Measurements from ENCODE around the gene PPP4R3A. TPM values are rescaled to one million over a fixed set of nuclear protein-coding genes. Genes with fewer than 3 reads are reported as not detected.
A peak's percentile ranks its signal among the peaks of the same experiment; 100 is the strongest.

PPP4R3A gene
- total RNA-seq, 1 donor from 2014 or later, result 68.7 TPM

- no peak for DNase-seq (ENCODE audit: low read depth)
These were observed 3.9 kb downstream of the PPP4R3A start for GRCh38 chr14:91506226-91506625.

- no peak for DNase-seq (ENCODE audit: low read depth)
These were observed 7.1 kb downstream of the PPP4R3A start for GRCh38 chr14:91503000-91503504.

DNA sequence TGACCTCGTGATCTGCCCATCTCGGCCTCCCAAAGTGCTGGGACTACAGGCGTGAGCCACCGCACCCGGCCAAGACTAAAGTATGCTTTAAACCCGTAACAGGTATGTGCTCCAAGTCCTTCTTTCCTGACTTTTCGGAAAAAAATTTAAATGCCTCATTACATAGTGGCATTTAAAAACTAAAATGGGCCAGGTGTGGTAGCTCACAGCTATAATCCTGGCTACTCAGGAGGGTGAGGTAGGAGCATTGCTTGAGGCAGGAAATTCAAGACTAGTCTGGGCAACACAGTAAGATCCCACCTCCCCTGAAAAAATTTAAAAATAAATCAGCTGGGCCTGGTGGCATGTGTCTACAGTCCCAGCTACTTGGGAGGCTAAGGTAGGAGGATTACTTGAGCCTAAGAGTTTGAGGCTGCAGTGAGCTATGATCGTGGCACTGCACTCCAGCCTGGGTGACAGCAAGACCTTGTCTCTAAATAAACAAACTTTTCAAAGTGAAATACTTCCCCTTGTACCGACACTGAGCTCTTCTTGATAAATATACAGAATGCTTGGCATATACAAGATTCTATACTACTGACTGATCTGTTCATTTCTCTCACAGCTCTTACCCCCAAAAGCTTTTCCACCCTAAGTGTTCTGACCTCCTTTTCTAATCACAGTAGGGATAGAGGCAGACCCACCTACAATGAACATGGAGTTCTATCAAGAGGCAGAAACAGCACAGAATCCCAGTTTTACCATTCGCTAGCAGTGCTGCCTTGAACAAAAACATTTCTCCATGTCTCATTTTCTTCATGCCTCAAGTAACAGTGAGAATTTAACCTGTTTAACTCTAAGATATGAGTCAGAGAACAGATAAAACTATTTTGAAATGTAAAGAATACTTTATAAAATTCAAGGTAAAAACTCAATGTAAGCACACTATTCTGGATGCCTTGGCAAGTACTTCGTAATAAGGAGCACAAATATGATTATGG, 7.9 kb downstream of the PPP4R3A start:
- DNase-seq (ENCODE audit: low read depth), result no peak

DNA sequence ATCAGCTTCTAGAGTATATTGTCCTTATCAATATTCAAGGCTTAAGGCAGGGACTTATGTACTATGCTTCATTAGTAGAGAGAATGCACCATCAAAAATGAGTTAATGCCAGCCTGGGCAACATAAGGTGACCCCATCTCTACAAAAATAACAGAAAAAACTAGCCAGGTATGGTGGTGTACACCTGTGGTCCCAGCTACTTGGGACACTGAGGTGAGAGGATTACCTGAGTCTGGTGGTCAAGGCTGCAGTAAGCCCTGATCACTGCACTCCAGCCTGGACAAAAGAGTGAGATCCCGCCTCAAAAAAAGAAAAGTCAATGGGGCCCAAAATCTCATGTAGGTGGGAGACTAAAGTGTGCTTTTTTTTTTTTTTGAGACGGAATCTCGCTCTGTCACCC, 8.8 kb downstream of the PPP4R3A start:
- DNase-seq (ENCODE audit: low read depth), result no peak

- no peak for DNase-seq (ENCODE audit: low read depth)
These were observed 13.3 kb downstream of the PPP4R3A start for GRCh38 chr14:91496790-91497189.

- peak; percentile 14 for DNase-seq (ENCODE audit: low read depth)
These were observed 15.6 kb downstream of the PPP4R3A start for GRCh38 chr14:91494392-91495065.

DNA sequence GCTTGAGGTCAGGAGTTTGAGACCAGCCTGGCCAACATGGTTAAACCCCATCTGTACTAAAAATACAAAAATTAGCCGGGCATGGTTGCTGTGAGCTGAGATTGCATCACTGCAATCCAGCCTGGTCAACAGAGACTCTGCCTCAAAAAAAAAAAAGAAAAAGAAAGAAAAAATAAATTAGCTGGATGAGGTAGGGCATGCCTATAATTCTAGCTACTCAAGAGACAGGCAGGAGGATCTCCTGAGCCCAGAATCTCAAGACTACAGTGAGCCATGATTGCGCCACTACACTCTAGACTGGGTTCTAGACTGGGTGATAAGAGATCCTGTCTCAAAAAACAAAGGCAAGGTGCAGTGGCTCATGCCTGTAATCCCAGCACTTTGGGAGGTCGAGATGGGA, 16.9 kb downstream of the PPP4R3A start:
- DNase-seq (ENCODE audit: low read depth), result no peak

GRCh38 chr14:91484744-91485143, 25.4 kb downstream of the PPP4R3A start:
- no peak for DNase-seq (ENCODE audit: low read depth)

DNA sequence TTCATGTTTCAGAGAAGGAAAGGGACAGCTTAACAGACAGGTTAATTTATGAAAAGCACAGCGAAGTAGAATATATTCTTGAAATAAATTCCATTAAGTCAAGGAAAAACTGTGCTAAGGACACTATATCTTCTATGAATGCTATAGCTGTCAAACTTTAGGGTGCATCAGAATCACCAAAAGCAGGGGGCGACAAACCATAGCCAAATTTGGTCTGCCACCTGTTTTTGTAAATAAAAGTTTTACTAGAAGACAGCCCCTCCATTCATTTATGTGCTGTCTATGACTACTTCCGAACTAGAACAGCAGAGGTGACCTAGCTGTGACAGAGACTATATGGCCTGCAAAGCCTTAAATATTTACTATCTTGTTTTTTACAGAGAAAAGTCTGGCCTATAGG, 25.9 kb downstream of the PPP4R3A start:
- DNase-seq (ENCODE audit: low read depth), result no peak

- no peak for DNase-seq (ENCODE audit: low read depth)
These were observed 27.7 kb downstream of the PPP4R3A start for GRCh38 chr14:91482263-91483013.

DNA sequence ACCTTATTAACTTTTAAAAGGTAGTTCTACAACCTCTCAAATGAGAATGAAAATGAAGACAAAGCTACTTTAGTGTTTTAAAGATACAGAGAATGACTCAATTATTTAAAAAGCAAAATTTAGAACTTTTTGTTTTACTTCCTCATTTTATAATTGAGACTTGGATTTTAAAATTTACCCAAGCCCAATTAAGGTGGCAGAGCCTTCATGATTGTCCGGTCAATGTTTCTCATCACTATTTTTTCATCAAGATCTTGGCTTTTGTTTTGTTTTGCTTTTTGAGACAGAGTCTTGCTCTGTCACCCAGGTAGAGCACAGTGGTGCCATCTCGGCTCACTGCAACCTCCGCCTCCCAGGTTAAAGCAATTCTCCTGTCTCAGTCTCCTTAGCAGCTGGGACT, 32.7 kb downstream of the PPP4R3A start:
- no peak for DNase-seq (ENCODE audit: low read depth)

DNA sequence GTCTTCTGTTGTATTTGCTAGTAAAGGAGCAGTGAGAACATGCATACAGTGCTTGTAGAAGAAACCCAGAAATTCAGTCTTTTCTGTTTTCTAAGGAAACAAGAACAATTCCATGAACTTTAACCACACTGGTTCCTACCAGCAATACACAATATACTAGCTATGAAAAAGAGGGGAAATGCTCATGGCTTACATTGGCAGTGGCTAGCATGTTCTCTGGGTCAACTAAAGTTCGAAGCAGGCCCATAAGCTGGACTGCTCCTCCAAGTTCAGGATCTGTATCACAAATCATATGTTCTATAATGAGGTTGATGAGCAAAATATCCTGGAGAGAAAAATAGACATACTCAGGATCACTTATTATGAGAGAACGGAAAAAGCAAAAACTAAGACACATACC, 37.1 kb downstream of the PPP4R3A start:
- DNase-seq (ENCODE audit: low read depth), result no peak

DNA sequence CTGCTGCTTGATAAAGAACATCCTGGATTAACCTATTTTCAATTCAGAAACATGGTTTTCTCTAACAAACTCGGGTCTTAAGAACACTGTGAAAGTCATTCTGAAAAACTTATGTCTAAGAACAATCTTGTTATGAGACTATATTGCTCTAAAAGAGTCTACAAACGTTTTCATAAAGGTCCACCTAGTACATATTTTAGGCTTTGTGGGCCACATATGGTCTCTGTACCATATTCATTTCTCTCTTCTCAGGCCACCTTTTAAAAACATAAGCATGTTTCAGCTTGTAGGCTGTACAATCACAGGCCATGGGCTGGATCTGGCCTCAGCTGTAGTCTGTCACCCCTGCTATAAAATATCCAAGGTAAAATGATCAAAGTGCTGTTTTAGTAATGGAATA, 39.9 kb downstream of the PPP4R3A start:
- no peak for DNase-seq (ENCODE audit: low read depth)

DNA sequence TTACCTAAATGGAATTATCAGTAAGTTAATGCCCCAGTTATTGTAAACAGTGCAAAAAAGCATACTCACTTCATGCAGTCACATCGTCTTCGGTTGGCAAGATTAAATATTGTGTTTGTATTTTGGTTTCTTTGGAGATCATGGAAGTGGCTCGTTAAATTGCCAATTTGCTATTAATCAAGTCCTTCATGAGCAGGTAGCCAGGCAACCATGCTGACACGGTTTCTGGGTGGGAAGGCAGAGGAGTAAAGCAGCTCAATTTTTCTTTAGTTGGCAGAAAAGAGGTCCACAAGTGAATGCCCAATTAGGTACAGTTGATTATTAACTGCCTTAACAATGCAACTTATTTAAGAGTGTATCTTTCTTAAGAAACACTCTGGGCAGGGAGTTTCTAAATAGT, 43.9 kb downstream of the PPP4R3A start:
- DNase-seq (ENCODE audit: low read depth), result no peak

GRCh38 chr14:91464615-91465205, 45.4 kb downstream of the PPP4R3A start:
- DNase-seq (ENCODE audit: low read depth), result no peak

GRCh38 chr14:91458612-91459011, 51.5 kb downstream of the PPP4R3A start:
- DNase-seq (ENCODE audit: low read depth), result no peak

GRCh38 chr14:91456283-91456682, 53.8 kb downstream of the PPP4R3A start:
- no peak for DNase-seq (ENCODE audit: low read depth)

DNA sequence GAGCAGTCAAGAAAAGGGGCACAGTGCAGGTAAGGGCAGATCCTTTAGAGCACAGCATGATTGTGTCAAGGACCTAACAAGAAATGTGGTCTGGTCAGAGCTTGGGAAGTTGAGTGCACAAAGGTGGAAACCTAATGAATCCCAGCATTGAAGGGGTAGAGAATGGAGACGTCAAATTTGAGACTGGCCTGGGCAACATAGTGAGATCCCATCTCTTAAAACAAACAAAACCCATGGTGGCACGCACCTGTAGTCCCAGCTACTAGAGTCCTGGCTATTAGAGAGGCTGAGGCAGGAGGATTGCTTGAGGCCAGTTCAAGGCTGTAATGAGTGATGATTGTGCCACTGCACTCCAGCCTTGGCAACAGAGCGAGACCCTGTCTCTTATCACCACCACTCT, 55.5 kb downstream of the PPP4R3A start:
- no peak for DNase-seq (ENCODE audit: low read depth)

- no peak for DNase-seq (ENCODE audit: low read depth)
These were observed 56.0 kb downstream of the PPP4R3A start for GRCh38 chr14:91454155-91454554.

GRCh38 chr14:91453744-91454143, 56.4 kb downstream of the PPP4R3A start:
- no peak for DNase-seq (ENCODE audit: low read depth)

DNA sequence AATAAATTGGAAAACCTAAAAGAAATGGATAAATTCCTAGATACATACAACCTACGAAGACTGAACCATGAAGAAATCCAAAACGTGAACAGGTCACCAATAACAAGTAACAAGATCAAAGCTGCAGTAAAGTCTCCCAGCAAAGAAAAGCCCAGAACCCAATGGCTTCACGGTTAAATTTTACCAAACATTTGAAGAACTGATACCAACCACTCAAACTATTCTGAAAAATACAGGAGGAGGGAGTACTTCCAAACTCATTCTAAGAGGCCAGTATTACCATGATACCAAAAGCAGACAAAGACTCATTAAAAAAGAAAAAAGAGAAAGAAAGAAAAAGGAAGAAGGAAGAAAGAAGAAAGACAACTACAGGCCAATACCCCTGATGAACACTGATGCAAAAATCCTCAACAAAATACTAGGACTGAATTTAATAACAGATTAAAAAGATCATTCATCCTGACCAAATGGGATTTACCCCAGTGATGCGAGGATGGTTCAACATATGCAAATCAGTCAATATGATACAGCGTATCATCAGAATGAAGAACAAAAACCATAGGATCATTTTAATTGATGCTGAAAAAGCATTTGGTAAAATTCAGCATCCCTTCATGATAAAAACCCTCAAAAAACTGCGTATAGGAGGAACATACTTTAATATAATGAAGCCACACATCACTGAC, 65.6 kb downstream of the PPP4R3A start:
- no peak for DNase-seq (ENCODE audit: low read depth)

All from myocyte (in vitro differentiated cells).